Stimulated activated CD4-positive, alpha-beta T cell treated with anti-CD3 and anti-CD28 coated beads, Interleukin-2, amount 100 ng/mL, for 48 hours (primary cell): ENCODE data around the gene KLK13.

Source experiments
- DNase-seq, 2 donors: peaks; one replicate each; pipeline ENCODE4 v3.0.0-alpha.2; 2020

The KLK13 gene

DNA sequence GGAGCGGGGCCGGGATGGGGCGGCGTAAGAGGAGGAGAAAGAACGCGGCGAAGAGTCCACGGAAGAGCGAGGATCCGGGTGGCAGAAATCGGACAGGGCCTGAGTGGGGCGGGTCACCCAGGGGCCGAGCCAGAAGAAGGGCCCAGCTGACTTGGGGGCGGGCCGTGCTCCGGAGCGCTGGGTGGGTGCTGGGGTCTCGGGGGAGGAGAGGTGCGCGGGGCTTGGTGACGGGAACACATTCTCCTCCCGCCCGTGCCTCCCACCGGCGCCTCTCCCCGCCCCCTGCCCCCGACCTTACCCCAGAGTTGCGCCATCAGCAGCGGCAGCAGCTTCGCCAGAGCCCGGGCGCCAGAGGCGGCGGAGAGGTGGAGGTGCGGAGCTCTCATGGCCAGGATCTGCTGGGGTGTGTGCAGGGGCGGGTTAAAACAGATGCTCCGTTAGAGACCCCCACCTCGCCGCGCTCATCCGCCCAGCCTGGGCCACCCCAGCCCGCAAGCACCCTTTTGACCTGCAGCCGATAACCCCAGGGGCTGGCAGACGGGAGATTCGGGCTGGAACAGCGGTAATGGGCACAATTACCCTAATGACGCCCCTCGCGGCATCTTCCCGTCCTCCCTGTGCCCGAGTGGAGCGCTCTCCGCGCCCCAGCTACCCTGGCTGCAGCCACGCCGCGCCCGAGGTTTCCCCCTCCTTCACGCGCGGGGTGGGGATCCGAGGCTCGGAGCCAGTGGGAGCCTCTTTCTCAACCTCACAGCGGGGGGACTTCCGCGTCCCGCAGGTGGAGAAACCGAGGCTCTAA is 45.9 kb downstream of the KLK13 start:
- DNase-seq = no peak

DNA sequence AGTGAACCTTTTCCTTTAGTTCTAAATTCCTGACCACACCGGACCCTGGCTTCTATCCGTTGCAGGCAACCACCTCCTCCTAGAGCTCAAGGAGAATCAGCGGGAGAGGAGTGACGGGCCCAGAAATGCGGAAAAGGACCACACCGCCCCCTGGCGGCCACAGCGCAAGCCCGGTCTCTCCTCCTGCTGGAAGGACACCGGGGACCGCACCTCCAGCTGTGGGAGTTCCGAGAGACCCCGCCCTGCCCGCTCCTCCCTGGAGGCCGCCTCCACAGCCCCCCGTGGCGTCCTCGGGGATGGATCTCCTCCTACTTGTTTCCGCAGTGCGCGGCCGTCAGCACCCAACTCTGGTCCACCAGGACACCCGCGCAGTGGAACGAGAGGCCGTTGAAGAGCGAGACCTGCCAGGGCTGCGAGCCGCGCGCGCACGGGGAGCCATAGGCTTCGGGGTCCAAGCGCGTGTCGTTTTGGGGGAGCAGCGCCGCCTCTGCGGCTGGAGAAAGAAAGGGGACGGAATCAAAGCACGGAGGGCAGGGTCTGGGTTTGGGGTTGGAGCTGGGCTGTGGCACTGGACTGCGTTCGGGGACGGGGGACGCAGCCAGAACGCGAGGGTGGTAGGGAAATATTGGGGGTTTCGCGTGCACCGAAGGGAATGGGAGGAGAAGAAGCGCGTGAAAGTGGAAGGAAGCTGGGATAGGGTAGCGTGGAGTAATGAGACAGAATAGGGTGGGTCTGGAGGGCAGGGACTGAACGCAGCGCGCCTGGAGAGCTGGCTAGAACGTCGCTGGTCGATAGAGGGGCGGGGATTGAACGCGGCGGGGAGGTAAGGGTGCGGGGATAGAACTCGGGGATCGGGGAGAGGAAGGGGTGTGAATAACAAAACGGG is 47.9 kb downstream of the KLK13 start:
- DNase-seq = peak; percentile 48 to 63

DNA sequence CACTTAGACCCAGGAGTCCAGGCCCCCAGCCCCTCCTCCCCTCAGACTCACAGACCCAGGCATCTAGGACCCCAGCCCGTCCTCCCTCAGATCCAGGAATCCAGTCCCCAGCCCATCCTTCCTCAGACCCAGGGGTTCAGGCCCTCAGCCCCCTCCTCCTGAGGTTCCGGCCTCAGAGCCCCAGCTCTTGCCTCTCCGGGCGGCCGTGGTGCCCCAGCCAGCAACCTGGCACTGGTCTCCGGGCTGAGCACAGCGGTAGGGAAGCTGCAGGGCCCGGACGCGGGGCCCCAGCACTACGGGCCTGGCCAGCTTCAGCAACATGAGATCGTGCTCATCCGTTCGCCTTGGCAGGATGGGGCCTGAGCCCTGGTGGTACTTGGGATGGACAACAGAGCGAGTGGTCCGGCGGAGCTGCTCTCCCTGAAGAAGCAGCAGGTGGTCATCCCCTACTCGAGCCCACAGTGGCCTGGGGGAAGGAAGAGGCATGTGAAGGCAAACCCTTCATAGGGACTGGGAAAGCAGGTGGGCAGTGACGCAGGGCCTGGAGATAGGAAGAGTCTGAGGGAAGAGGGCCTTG is 49.1 kb downstream of the KLK13 start:
- no peak for DNase-seq

DNA sequence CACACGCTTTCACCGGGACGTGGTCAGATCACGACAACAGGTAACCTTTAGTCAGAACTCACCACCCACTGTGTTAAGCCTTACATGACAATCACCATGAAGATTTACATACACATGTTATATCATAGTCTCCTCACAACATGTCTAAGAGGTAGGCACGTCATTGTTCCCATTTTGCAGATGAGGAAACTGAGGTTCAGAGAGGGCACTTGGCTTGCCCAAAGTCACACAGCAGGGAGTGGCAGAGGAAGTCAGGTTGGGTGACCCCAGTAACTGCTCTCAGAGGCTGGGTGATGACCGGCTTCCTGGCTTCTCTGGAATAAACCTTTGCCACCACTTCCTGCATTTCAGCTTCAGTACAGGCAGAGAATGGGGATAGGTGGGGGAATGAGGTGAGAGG is 50.6 kb downstream of the KLK13 start:
- DNase-seq = no peak

DNA sequence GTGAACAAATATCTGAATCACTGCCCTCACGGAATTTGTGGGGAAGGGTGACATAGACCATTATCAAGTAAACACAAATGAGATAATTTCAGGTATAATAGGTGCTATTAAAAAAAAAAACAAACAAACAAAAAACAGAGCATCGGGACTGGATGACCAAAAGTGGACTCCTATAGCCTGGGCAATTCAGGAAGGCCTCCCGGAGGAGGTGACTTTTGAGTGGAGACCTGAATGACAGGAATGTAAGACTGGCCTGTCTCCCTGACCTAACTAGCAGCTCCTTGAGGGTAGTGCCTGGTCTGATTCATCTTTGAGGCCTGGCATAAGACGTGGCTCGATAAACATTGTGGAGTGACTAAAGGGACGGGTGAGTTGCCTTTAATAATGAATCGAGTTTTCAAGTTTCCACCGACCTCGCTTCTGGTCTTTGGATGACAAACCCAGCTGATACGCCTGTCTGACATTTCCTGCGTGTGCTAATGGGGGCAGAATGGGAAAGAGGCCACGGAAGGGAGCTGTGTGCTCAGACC is 52.2 kb downstream of the KLK13 start:
- no peak for DNase-seq

DNA sequence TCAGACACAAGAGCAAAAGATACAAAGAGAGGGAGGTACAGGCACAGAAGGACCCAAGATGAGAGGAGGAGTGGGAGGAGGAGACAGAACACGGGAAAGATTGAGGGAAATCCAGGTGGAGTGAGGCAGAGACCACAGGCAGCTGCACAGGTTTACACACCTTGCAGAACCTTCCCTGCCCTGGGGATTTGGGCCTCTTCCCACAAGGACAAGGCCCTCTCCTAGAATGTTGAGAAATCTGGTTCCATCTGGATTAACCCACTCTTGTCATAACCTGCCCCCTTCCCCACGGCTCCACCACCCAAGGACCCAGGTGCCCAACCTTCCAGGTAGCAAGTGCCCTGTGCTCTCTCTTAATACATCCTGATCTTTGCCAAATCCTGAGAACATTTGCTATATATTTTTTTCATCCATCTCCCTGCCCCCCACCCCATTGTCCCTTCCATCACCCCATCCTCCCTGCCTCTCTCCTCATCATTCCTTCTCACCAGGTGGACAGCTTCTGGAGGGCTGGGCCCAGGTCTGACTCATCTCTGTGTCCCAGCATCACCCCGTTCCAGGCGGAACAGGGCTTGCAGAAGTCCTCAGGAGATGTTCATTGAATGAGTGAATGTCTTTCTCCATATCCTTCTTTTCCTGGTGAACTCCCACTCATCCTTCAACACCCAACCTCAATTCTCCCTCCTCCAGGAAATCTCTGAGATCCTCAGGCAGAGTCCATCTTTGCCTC is 54.7 kb downstream of the KLK13 start:
- DNase-seq = no peak

DNA sequence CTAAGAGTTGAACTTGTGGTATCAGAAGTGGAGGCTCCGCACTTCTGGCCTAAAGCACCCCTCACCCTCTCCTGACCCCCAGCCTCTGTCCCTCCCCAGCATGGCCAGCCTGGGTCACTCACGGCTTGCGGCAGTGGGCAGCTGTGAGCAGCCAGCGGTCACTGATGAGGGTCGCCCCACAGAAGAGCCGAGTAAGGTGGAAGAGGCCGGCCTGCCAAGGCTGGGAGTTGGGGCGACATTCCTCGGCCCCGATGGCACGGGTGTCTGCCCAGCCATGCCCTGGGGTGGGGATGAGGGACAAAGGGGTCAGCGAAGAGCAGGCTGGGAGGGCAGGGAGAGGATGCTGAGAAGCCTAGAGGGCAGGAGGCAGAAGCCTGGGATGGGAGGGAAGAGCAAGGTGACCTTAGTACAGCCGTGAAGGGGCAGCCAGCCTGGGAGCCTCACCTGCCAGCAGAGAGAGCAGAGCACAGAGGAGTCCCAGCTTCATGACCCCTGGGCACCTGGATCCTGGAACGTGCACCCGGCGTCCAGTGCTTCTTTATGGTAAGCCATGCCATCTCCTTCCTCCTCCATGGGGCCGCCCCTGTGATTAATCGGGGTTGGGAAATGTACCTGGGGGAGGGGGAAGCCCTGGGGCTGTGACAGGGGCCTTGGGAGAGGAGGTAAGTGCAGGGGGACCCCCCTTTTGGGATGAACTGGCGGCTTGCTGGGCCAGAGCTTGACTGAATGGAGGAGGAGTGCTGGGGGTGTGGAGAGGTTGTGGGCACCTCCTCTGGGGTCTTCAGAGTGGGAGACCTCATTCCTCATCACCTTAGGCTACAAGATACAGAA is 55.6 kb downstream of the KLK13 start:
- no peak for DNase-seq

DNA sequence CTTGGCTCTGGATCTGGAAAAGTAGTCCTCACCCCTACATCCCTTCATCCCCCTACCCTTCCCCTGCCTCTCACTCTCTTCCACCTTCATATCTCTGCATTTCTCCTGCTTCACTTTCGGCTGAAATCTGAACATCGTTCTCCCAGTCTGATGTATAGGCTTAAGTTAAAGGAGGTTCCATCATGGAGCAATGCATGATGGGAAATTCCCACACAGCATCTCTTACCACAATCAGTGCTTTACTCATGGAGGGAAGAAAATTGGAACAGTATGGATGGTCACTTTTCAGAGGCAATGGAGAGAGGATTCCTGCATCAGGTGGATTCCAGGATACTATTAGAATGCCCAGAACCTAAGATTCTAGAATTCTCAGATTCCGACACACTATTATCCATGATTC is 57.4 kb downstream of the KLK13 start:
- no peak for DNase-seq

DNA sequence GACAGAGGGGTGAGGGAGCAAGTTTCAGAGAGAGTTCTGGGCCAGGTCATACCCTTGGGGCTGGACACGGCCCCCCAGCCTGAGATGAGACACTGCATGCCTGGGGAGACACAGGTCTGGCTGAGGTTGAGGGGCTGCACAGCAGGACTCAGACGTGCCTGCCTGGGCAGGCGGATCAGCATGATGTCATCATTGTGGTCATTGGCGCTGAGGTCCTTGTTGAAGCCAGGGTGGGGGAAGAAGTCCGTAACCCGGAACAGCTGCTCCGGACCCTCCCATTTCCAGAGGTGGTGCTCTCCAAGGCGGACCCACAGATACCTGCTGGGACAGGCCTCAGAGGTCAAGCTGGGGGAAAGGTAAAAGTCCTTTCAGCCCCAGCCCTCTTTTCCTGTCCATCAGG is 58.5 kb downstream of the KLK13 start:
- no peak for DNase-seq
